Measurements from ENCODE around the gene GRWD1.

- TF ChIP-seq EZH2 (IDR thresholded peaks at IDR 0.05) (no peak), POLR2AphosphoS5 (IDR thresholded peaks at IDR 0.05; ENCODE audit: borderline replicate concordance, low read depth, low read length) (no peak)
Measured at GRCh38 chr19:48403606-48404005, 42.2 kb upstream of the GRWD1 start.

All from SK-N-MC (cell line).